ENCODE measurements around the gene PZP. TPM values are rescaled to one million over a fixed set of nuclear protein-coding genes. Genes with fewer than 3 reads are reported as not detected.
"Not testable (repeated sequence)": the region's sequence is repeated elsewhere in the genome, so short reads cannot be mapped to it uniquely, and the experiment has no call there.

The PZP gene
- polyA plus RNA-seq, 1 donor: 0.55 TPM

GRCh38 chr12:9184276-9184675 lies 23.9 kb downstream of the PZP start:
- no peak for DNase-seq

- DNase-seq: no peak
Observed at GRCh38 chr12:9180810-9181209, 27.4 kb downstream of the PZP start.

- DNase-seq: no peak
Observed at GRCh38 chr12:9179781-9180180, 28.4 kb downstream of the PZP start.

- DNase-seq: no peak
Observed at GRCh38 chr12:9169979-9170634, 38.1 kb downstream of the PZP start.

- DNase-seq: not testable (repeated sequence)
Observed at GRCh38 chr12:9167345-9167744, 40.9 kb downstream of the PZP start.

- DNase-seq: peak; percentile 14
Observed at GRCh38 chr12:9163392-9163791, 44.8 kb downstream of the PZP start.

- DNase-seq: no peak
Observed at GRCh38 chr12:9156119-9156518, 52.1 kb downstream of the PZP start.

- no peak for DNase-seq
Observed at GRCh38 chr12:9149372-9149771, 58.8 kb downstream of the PZP start.

- no peak for DNase-seq
Observed at GRCh38 chr12:9148926-9149325, 59.3 kb downstream of the PZP start.

- no peak for DNase-seq
Observed at GRCh38 chr12:9147461-9147860, 60.7 kb downstream of the PZP start.

- DNase-seq: no peak
Observed at GRCh38 chr12:9144730-9145106, 63.5 kb downstream of the PZP start.

- no peak for DNase-seq
Observed at GRCh38 chr12:9143929-9144729, 64.1 kb downstream of the PZP start.

GRCh38 chr12:9143137-9143536 lies 65.1 kb downstream of the PZP start:
- no peak for DNase-seq

GRCh38 chr12:9139588-9140290 lies 68.5 kb downstream of the PZP start:
- not testable (repeated sequence) for DNase-seq

GRCh38 chr12:9135903-9136310 lies 72.3 kb downstream of the PZP start:
- DNase-seq: no peak

GRCh38 chr12:9134981-9135628 lies 73.1 kb downstream of the PZP start:
- DNase-seq: no peak

- no peak for DNase-seq
Observed at GRCh38 chr12:9133216-9133916, 74.8 kb downstream of the PZP start.

- DNase-seq: no peak
Observed at GRCh38 chr12:9132008-9132535, 76.1 kb downstream of the PZP start.

GRCh38 chr12:9130244-9130643 lies 78.0 kb downstream of the PZP start:
- no peak for DNase-seq

- DNase-seq: no peak
Observed at GRCh38 chr12:9127936-9128663, 80.1 kb downstream of the PZP start.

- no peak for DNase-seq
Observed at GRCh38 chr12:9127484-9127883, 80.7 kb downstream of the PZP start.

Data from left kidney (tissue), 2 donors.